Brain pericyte (primary cell): Measurements from ENCODE around the gene FOXF1.

Experiments used
- DNase-seq: peaks from one replicate; pipeline ENCODE4 v3.0.0-alpha.2; 2012; ENCODE audit warnings: low read depth, low spot score

FOXF1 gene

DNA sequence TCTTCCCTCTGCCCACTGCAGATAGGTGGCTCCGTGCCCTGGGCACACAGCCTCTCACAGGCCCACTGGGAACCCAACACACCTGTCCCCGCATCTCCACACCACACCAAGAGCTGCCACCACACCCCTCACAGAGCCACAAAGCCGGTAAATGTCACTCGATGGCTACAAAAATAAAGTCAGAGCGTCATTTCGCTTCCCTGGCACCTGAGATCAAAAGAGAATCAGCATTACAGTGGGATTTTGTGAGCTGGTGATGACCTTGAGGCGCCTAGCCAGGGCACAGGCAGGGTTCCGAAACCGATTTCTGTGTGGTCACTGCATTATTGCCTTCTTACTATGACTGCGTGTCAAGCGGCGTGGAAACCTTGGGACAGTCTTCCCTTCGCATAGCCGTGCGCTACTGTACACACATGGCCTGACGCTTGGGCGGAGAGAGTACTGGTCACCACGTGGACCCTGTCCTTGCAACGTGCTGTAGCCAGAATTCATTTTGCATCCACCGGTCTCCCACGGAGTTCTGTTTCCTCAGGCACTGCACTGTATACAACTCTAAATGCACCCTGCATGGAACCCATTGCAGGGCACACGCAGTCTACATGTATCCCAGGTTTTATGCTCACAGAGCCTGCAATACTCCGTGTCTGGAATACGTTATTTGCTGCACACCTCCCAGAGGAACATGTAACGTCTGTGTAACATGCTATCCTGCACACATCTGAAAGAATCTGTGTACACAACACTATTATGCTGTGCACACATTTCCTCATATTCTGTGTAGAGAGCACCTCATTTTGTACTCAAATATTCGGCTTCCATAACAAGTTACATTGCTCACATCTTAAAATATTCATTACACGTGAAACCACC lies 5.8 kb upstream of the FOXF1 start:
- no peak for DNase-seq

DNA sequence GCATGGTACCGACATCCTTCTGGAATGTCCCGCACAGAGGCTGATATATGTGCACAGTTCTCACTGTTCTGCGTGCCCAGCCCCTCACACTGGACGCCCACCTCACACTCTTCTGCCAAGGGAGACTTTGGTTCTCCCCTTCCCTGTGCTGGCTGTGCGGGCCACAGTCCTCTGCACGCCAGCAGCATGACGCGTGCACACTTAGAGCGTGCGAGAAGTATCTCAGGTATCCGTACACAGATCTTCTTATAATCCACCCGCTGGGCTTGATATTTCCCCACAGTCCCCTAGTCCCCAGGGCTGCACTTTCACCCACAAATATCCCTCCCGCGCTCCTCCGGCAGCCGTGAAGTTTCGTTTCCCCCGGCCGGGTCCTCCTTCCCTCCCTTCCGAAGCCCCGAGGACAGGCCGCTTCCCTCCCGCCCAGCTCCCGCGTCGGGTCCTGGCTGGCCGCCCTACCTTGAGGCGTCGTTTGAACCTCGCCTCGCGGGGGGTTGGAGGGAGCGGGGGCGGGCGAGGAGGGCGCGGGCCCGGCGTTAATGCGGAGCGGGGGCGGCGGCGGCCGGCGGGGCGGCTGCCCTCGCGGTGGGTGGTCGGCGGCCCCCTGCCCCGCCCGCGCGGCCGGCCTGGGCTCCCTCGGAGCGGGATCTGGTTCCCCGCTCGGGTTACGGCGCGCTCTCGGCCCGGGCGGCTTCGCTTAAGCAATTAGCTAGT lies 5.0 kb upstream of the FOXF1 start:
- DNase-seq, result no peak

DNA sequence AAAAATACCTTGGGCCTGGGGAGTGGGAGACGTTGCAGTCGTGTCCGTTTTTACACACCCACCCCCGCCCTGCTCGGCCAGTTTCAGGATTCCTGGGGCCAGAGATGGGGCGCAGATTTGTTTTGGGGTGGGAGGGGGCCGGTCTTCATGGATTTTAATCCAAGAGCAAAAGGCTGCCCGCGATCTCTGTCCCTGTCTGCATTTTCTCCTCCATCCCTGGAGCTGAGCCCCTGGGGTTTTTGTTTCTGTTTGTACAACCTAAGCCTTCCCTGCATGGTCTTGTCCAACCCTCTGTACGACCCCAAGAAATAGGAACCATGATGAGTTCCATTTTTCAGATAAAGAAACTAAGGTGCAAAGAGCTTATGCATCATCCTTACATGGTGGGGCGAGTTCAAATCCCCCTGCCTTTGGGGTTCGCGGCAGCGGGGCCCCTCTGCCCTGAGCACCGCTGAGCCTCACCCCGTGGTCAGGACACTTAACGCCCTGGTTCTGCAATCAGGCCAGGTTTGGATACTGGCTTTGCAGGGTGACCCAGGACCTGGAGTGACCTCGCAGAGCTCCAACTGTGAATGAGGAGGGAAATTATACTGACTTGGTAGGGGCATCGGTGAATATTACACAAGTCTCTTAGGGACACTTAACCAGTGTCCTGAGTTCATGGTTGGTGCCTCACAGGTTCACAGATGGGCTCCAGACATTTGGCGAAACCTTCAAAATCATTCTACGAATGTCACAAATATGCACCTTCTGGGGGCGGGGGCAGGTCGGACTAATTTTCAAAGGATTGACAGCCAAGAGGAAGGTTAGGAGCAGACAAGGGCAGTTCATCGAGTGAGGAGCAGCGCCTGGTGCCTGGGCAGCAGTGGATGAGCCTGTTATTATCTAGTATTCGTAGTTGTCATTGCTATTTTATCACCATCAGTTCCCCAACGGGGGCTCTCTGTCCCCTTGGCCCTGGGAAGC lies 4.1 kb upstream of the FOXF1 start:
- no peak for DNase-seq

DNA sequence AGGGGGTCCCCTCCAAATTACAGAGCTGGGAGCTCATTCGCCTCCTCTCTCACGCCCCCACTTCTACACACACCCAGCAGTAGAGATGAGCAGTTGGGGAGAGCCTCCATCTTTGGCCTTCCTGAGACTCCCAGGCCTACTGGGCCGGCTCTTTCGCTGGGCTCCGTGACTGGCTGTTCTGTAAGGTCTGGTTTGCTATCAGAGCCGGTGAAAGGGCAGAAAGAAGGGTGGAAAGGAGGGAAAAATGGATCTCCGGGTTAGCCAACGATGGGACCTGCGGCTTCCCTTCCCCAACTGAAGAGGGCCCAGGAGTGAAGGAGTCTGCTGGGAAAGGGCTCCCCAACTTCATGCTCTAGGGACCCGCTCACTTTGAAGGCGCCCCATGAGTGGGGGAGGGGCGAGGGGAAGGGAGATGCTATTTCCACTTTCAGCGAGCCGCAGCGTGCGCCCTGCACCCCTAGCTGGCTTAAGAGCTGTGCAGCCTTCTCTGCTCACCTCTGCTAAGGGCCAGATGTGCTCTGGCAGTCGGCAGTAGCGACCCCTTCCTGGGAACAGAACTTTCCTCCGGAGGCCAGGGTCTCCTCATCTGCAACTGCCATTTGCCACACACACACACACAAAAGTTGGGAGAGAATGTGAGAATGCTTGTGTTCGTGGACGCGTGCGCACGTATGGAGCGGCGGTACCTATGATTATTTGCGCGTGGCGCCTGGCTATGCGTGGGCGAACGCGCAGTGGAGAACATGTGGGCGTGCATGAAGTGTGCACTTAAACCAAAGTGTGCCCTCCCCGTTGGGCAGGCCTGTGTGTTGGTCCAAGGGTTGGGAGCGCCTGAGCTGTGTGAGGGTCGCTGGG lies 2.9 kb upstream of the FOXF1 start:
- no peak for DNase-seq

DNA sequence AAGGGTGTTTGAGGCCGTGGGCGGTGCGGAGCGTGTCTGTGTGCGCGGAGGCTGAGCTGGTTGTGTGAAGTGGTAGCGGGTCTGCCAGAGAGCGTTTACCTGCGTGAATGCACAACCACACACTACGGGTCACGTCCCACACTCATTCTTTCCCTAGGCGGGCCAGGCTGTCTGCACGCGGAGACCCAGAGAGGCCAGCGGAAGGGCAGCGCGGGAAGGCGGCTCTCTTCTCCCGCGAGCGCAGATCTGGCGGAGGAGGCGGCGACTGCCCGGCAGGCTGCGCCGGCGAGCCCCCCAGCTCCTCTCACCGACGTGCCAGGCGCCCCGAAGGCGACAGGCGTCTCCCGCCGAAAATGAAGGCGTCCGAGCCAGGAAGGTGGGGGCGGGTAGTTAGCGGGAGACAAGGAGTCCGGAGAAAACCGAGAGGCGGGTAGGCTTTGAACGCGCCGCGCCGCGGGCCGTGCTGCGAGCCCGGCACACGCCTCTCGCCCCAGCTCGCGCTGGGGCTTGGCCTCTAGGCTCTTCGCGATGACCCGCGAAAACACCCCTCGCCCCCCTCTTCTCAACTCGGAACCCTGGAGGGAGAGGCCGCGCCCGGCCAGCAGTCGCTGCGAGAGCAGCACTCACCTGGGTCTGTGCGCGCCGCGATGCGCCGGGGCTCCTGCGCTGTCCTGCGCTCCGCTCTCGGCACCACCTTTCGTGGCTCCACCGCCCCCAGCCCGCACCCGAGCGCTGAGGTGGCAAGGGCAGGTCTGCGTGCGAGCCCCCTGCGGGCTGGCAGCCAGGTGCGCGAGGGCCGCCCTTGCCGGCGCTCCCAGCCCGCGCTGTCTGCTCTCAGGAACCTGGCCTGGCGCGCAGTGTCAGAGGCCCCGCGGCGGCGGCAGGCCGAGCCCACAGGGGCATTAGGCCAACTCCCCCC lies 2.0 kb upstream of the FOXF1 start:
- no peak for DNase-seq

DNA sequence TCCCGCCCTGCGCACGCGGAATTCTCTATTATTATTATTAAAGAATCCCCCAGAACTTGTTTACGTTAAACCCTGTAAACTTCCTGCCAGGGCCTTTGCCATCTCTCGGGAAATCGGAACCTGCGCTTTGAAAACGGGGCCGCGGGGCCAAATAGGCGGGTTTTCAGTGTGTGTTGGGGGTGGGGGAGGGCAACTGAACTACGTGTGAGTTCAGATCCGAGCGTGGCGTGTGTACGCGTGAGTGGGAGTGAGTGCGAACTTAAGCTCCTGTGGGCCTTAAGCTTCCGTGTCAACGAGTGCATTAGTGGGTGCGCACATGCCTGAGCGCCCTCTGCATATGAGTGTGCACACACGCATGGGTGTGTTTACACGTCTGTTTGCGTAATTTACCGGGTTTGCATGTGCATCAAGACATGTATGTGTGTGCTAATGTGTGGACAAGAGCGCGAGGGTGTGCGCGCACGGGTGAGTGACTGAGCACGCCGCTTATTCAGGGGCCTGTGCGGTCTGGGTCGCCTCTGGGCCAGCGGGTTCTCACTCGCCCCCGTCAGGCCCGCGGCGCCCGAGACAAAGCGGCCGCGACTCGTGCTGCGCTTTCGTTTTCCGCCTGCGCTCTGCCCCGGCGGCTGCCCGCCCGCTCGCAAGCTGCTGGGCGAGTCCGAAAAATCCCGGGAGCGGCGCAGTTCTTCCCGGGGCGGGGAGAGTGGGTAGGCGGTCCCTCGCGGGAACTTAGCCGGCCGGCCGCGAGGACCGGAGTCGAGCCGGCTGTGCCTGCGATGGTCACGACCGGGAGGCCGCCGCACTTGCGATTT lies 1.2 kb upstream of the FOXF1 start:
- DNase-seq, result no peak

DNA sequence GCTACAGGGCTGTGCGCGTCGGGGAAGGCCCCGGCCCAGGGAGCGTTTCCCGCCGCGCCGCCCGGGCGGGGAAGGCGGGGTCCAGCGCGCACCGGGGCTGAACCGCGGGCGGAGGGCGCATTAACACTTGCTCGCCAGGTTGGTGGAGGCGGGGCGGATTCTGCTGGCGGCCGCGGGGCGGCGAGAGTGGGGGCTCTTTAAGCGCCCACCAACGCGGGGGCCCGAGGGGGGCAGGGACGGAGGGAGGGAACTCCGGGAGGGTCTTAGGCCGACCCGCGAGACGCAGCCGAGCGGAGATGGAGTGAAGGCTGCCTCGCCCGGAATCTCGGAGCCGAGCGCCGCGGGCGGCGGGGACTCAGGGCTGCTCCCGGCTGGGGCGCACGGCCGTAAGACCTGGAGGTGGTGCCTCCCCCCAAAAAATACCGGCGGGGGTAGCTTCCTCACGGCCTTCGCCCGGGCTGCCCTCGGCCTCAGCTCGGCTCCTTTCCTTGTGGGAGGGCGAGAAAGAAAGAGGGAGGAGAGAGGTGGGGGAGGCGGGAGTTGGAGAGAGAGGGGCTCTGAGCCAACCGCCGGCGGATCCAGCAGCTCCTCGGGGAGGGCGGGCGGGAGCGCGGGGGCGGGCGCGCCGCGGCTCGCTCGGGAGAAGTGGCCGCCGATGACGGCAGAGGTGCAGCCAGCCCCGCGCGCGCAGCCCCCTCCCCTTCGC lies 415 bp upstream of the FOXF1 start:
- no peak for DNase-seq

DNA sequence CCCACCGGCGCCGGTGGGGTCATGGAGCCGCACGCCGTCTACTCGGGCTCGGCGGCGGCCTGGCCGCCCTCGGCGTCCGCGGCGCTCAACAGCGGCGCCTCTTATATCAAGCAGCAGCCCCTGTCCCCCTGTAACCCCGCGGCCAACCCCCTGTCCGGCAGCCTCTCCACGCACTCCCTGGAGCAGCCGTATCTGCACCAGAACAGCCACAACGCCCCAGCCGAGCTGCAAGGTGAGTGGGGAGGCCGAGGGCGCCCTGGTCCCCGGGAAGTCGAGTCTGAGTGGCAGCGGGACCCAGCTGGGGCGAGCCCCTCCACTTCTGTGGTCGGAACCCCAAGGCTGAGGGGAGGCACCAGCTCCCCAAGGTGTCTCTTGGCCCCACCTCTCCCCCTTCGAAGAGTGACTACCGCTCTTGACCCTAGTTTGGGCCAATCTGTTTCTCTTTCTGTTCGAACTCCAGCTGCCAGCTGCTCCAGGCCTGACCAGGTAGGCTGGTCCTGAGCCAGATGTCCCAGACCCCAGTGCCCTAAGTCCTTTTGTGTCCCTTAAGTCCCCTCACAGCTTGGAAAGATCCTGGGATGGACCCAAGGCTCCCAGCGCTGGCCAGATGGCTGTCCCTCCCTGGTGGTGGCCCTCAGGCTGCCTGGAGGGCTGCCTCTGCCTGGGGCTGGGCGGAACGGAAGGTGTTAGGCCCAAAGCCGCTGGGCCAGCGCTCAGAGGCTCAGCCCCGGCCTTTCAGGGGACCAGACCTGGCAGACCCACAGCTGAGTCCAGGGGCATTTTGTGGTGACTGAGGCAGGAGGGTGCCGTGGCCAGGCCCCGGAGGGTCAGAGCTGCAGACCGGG lies 1.2 kb downstream of the FOXF1 start:
- no peak for DNase-seq

DNA sequence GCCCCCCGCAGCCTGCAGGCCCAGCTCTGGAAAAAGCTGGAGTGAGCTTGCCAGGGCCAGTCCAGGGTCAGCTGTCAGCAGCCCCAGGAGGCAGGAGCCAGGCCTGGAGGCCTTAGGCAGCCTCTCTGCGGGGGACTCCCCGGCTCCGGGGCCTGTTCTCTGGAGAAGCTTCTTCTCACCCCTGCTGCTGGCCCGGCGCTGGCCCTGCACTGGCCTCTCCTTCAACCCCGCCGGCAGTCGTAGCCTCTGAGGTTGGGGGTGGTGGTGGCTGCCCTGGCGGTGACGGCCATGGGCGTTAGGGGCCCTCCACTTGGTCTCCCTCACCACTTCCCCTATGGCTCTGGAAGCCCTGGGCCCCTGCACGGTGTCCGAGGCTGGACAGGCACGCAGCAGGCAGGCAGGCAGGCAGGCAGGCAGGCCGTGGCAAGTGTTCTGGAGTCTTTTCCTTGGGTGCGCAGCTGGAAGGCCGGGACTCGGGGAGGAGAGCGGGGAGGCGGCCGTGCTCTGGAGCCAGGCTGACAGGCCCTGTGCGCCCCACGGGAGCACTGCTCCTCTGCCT lies 2.1 kb downstream of the FOXF1 start:
- no peak for DNase-seq

DNA sequence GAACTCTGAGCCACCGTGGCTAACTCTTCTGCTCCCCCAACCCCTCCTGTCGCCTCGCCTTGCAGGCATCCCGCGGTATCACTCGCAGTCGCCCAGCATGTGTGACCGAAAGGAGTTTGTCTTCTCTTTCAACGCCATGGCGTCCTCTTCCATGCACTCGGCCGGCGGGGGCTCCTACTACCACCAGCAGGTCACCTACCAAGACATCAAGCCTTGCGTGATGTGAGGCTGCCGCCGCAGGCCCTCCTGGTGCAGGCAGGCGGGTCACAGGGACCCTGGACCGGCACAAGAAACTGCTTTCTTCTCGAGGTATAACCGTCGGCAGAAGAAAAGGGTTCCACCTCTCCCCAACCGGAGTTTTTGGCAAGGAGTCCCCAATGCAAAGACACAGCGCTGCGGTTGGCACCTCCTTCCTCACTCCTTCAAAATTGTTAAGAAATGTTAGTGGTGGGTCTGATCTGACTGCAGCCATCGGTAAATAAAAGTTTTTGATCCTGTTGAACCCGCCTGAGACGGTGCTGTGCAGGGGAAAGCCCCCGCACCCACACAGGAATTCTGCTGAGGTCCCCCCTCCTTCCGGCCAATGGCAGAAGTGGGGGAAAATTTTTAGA lies 2.6 kb downstream of the FOXF1 start:
- no peak for DNase-seq

DNA sequence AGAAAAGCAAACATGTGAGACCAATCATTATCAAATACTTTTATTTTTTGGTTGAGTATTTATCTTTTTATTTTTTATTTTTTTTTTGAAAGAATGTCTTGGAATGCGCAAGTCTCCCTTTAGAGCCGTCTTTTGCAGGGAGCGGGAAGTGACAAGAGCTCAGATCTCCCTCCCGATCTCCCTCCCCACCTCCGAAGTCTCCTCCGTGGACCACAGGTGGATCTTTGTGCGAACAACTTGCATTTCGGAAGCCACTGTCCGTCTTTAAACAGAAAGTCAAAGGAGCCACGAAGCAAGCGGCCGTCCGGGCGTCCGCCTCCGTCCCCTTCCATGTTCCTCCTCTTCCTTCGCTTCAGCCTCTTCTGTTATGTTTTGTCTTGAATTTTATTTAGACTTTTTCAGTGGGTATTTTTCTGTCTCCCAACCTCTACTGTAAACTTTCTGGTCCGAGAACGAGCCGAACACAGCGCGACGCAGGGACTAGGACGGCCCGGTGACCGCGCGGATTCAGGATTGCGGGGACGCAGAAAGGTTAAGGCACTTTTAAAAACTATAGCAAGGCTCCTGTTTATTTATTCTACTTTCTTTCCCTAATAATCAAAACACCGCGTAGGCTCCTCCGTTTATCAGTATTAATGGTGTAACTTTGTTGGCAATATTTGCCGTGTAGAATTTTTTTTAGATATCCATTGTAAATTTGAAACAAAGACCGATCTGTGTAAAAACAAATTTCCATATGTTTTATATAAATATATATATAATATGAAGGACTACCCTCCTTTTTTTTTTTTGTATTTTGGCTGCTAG lies 3.3 kb downstream of the FOXF1 start:
- no peak for DNase-seq

DNA sequence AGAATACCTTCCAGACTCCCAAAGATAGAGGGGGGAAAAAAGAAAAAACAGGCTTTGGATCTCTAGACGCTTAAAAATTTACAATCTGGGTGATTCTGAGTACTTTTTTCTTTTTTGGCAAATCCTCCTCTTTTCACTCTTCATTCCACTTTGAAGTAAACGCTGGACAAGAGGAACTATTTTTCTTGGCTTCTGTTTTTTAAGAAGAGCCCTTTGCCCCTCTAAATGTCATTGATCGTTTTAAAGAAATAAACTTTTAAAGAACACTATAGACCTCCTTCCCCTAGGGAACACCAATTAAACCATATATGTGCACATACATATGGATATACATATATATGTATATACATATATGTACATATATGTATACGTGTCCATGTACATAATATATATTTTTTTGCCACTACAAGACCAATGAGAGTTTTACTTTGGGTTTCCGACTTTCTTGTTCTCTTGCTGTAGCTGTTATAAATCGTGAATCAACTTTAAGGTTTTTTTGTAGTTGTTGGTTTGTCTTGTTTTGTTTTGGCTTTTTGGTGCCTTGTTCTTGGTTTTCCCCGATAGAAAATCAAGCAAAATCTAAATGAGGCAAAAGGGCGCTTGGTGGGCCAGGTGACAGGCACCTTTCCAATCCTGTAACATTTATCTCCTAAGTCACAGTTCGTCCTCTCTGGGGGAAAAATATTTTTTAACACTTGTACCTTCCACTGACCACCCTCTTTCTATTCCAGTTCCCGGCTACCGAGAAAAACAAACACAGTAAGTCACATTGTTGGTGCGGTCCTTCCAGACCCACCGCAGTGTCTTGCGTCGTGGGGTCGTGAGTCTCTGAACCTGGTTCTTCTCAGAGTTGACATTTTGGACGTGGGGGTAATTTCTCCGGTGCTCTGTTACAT lies 4.4 kb downstream of the FOXF1 start:
- no peak for DNase-seq

DNA sequence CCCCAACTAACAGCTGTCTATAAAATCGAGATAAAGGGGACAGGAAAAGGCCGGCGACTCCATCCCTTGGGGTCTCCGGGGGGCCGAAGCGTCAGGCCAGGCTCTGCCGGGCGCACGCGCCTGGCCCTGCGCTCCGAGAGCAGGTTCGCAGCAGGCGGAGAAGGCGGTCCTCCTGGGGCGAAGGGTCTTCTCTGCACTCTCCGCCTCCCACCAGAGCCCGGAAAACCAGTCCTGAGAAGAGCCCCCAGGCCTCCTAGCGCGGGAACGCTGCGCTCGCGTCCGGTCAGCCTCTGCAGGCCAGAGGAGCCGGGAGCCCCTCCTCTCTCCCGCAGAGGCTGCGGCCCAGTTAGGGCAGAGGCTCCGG lies 5.1 kb downstream of the FOXF1 start:
- DNase-seq, result no peak

DNA sequence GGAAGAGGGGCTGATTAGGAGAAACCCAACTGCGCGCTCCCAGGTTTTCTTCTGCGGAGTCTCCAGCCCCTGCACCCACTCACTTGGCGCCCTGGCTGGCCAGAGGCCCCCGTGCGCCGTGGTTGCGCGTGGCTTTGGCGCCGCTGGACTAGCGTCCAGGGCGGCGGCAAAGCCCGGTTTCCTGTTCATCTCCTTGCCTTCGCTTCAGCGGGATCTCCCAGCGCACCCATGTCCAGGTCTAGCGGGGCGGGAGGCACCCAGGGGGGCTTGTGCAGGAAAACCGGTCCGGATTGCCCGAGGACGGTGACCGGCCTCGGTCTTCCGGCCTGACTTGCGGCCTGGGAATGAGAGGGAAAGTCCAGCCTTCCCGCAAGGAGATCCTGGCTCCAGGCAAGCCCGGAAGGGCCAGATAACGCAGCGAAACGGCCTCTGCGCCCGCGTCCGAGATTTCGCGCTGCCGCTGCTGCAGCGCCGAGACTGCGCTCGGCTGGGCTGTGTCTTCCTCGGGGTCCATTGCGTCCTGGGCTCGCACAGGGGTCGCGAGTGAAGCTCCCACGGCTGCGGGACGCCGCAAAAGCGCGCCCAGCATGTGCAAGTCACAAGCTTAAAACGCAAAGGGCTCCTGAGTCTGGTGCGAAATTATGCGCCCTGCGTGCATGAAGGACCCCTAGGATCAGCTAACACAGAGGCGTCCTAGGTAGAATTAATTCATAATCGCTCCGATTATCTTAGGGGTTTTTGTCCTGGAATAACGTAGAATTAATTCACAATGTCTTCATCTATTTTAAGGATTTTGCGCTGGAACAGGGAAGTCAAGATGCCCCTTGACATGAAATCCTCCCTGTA lies 5.7 kb downstream of the FOXF1 start:
- no peak for DNase-seq
